ENCODE data around the gene MYO1E.

Gene MYO1E

DNA sequence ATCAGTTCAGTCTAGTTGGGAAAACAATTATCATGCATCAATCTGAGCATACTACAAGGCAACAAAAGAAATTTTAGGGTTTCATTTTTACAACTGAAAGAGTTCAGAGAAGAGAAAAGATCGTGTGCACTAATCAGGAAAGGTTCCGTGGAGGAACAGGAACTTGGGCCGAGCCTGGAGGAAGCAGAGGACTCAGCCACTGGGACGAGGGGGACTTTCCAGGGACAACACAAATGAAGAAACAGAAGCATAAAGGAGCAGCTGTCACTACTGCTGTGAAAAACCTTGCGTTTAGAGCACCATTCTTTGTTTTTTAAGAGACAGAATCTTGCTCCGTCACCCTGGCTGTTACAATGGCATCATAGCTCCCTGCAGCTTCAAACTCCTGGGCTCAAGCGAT lies 60.5 kb downstream of the MYO1E start:
- DNase-seq: no peak

DNA sequence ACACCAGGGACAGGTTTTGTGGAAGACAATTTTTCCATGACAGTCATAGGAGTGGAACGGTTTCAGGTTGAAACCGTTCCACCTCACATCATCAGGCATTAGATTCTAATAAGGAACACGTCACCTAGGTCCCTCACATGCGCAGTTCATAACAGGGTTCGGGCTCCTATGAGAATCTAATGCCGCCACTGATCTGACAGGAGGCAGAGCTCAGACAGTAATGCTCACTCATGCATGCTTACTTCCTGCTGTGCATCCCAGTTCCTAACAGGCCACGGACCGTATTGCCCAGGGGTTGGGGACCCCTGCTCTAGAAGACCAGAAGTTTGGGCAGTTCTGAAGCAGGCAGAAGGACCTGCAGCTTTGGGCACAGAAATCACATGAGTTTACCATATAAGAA lies 61.5 kb downstream of the MYO1E start:
- DNase-seq: no peak

DNA sequence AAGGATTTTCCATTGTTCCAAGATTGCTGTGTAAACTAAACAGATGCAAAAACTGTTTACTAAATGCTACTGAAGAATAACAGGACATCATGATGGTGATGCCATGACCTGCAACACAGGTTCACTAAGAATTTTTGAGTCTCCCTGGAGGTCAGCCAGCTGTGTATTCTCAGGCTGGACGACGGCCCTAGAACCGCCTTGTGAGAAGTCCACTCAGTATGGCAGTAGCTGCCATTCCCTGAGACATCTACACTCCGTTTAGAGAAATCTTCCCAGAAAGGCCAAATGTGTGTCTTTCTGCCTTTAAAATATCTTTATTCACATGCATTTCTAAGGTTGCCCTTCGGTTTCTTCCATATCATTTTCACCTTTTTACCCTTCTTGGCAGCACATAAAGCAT lies 63.3 kb downstream of the MYO1E start:
- no peak for DNase-seq

GRCh38 chr15:59307165-59307537 lies 65.5 kb downstream of the MYO1E start:
- DNase-seq: no peak

DNA sequence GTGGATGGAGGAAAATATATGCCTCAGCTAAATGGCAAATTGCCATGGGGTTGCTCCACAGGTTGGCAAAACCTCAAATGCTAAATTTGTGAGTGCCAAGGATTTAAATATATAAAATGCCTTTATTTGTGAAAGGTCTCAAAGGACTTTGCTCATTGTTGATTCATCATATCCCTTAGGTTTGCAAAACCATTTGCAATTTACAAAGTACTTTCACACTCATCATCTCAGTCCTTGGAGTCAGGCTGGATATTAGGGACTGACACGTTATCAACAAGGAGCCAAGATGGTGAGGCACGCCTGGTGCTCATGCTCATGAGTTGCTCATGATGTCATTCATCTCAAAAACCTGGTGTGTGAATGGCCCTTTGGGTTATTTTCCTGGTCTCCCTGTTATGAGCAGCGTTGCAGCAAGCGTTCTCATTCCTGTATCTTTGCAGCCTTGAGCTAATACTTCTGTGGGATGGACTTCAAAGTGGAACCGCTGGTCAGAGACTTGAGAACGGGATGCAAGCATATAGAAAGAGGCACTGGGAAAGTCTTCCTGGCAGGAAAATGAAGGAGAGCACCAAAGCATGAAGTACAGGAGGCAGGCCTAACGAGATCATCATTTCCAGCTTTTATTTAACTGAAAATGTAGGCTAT lies 66.0 kb downstream of the MYO1E start:
- DNase-seq: peak; percentile 92

DNA sequence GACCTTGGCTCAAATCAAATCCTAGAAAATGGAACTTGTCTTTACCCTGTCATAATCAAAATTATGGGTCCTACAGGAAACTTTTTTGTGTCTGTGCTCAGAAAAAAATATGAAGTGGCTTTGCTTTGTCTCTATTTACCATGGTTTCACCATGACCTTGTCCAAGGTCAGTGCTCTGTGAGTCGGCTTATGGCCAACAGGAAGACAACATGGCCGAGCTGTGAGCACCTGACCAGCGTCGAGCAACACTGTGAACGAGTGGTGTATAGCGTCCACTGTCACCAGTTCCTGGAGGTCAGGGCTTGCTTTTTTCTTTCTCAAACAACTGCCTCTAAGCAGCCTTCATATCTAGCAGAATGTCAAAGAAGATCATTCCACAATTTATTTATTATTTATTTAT lies 67.9 kb downstream of the MYO1E start:
- DNase-seq: no peak

DNA sequence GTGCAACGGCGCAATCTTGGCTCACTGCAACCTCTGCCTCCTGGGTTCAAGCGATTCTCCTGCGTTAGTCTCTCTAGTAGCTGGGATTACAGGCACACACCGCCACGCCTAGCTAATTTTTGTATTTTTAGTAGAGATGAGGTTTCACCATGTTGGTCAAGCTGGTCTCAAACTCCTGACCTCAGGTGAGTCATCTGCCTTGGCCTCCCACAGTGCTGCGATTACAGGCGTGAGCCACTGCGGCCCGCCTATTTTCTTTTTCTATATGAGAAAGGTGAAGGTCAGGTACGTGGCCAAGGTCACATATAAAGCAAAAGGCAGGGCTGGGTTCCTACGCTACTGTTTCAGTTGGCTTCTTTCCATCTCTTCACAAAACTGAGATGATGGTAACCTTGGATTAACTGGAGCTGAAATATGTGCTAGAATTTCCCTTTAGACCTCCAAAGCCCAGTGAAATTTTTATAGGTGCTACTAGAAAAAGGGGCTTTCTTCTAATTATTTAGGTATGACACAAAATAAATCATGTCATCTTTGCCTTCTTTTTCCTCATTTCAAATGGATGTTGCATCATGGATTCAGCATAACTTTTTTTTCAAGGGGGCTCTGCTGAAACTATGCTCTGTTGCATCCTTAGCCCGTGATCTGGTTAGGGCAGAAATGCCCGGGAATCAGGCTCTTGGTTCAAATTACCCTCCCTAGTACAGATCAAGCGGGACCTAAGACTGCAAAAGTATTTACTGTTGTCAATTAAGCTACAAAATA lies 68.5 kb downstream of the MYO1E start:
- no peak for DNase-seq

DNA sequence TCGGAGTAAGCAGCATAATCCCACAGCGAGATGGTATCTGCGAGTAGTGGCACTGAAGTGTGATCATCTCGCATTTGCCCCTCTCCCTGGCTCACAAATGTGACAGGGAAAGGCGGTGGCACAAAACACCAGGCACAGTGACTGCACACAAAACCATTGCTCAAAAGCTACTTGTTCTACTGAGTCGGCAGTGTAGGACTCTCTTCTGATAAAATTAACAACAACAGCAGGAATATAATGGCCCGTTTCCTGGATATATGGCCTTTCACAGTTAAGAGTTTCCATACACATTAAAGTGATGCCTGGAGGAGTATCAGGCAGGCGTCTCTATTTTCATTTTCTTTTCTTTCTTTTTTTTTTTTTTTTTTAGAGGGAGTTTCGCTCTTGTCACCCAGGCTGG lies 69.0 kb downstream of the MYO1E start:
- no peak for DNase-seq

- no peak for DNase-seq
Measured at GRCh38 chr15:59303136-59303535, 69.5 kb downstream of the MYO1E start.

DNA sequence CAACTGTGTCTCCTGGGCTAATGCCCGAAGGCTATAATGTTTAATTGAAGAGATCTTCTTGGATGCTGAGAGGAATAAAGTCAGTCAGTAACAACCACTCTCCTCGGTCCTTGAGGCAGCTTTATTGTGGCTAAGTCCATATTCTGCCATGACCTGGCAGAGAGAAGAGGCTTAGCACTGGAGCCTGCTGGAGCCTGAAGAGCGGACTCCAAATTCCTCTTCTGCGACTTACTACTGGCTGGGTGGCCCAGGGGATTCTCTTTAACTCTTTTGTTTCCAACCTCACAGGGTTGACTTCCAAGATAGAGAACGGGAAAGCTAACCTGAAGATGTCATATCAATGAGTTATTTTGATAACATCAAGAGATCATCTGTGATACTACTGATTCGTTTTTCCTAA lies 71.1 kb downstream of the MYO1E start:
- DNase-seq: no peak

DNA sequence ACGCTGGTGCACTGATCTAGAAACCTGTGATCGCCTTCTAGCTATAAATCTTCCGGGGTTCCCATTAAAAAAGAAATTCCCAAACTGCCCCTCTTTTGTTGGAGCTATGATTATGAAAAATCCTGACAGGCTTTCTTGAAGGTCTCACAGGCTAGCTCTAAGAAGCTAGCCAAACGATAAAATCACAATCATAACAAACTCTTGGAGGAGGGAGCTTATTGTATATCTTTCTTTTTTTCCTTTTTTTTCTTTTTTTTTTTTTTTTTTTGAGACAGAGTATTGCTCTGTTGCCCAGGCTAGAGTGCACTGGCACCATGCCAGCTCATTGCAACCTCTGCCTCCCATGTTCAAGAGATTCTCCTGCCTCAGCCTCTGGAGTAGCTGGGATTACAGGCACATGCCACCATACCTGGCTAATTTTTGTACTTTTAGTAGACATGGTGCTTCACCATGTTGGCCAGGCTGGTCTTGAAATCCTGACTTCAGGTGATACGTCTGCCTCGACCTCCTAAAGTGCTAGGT lies 72.0 kb downstream of the MYO1E start:
- no peak for DNase-seq

- peak; percentile 98 for DNase-seq
Measured at GRCh38 chr15:59299929-59300617, 72.6 kb downstream of the MYO1E start.

DNA sequence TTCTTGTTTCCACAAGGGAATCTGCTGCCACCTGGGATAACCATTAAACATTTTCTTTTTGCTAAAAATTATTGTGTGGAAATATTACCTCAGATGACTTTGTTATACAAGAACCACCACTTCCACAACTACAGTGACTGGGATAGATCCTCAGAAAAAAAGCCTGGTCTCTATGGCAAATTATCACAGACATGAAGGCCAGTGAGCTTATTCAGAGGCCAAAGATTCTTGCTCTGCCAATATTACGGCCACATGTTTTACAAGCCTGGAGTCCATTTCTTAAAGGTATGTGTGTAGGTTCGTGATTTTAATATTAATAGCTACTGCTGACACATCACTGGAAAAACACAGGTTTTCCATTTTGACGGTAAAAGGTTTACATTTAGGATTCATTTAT lies 73.8 kb downstream of the MYO1E start:
- DNase-seq: no peak

GRCh38 chr15:59298225-59298853 lies 74.3 kb downstream of the MYO1E start:
- DNase-seq: no peak

- DNase-seq: peak; percentile 93
Measured at GRCh38 chr15:59296181-59296617, 76.5 kb downstream of the MYO1E start.

GRCh38 chr15:59295261-59296001 lies 77.2 kb downstream of the MYO1E start:
- DNase-seq: no peak

GRCh38 chr15:59294574-59295260 lies 78.0 kb downstream of the MYO1E start:
- peak; percentile 97 for DNase-seq

DNA sequence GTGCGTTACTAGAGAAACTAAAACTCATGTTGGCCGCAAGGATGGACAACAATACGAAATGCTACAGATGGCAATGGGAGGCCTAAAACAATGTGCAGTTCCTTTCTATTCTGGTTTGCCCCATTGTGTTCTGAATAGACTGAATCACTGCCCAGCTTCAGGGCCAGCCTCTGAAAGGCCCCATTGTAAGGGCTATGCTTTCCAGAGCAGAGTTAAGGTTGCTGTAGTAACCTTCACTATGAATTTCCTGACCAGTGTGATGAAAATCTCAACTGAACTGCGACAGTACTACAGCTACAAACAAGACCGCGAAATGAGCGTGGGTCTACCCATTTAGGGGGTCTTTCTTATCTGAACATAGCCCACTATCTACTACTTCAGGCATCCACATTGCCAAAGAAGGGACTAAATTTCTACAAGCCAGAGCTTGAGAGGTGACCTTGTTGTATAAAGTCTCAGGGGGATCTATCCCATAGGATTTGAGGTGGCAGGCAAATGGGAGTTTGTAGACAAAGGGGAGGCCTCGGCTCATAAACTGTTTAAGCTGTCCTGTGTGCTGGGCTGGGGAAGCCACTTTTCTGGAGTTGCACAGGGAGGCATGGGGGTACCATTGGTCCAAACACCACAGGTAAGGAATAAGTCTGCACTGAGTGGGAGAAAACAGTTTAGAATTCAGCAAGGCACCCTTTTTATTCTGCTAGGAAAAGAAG lies 80.1 kb downstream of the MYO1E start:
- DNase-seq: no peak

- no peak for DNase-seq
Measured at GRCh38 chr15:59291213-59291549, 81.5 kb downstream of the MYO1E start.

- no peak for DNase-seq
Measured at GRCh38 chr15:59290295-59291212, 82.1 kb downstream of the MYO1E start.

Data from fibroblast of skin of right biceps (primary cell).